Fibroblast of the conjunctiva (primary cell): ENCODE measurements around the gene ZMAT2.
"Not testable (repeated sequence)": the region's sequence is repeated elsewhere in the genome, so short reads cannot be mapped to it uniquely, and the experiment has no call there.

ENCODE experiments used
- DNase-seq: peaks from one replicate; pipeline ENCODE4 v3.0.0-alpha.2; 2010; ENCODE audit warnings: low read depth

The ZMAT2 gene

DNA sequence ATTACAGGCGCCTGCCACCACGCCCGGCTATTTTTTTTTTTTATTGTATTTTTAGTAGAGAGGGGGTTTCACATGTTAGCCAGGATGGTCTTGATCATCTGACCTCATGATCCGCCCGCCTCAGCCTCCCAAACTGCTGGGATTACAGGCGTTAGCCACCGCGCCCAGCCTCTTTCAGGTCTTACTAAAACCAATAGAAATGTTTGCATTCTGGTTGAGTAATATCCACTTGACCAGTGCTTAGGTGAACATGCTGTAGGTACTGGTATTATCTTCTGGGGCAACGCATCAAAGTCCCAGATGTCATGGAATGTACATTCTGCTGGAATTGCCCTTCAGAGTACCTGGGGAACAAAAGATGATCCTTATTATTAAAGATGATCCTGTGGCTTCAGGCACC lies 8.5 kb downstream of the ZMAT2 start:
- not testable (repeated sequence) for DNase-seq

DNA sequence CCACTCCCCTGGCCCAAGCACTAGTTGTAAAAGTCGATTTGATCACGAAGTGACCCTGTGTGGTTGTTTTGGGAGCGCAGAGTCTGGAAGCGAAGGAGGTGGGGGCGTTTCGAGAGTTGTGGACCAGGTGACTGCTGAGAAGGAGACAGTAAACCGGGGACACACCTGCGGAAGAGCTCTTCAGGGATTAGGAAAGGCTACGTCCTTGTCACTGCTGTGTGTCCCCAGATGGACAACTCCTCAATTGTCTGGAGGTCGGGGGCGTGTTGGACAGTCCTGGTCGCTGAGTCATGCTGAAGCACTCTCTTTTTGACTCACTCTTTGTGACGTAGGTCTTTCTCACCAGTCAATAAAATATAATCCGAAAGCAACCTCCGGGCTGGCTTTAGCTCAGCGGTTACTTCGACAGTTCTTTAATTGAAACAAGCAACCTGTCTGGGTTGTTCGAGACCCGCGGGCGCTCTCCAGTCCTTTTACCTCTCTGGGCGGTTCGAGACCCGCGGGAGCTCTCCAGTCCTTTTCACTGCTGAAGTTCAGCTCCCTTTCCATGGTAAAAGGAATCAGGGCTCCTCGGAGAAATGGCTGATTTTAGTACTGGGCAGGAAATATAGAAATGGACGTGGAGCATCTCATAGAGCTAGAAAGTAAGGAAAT lies 10.8 kb downstream of the ZMAT2 start:
- peak; percentile 98 for DNase-seq

DNA sequence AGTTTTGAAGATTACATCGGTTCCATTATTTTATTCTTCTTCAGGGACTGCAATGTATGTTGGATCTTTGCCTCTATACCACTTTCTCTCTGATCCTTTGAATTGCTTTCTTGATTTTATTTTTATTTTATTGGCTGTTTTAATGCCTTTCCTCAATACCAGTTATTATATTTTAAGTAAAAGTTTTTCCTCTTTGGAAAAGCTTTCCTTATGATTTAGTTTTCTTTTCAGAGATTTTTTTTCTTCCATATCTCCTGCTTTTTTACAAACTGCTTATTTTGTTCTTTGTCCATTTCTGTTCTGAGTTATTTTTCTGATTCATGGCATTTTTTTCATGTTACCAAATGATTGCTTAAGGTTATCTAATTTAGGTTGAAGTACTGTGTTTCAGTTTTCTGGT lies 11.5 kb downstream of the ZMAT2 start:
- DNase-seq: no peak

DNA sequence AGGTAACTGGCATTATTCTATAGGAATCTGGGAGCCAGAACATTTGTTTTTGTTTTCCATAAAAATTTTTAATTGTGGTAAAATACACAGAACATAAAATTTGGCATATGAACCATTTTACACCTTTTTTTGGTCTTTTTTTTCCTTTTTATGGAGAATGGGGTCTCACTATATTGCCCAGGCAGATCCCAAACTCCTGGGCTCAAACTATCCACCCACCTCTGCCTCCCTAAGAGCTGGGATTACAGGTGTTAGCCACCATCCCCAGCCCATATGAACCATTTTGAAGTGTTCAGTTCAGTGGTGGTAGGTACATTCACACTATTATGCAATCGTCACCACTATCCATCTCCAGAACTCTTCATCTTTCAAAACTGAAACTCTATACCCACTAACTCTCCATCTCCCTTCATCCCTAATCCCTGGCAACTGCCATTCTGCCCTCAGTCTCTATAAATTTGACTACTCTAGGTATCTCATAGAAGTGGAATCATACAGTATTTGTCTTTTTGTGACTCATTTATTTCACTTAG lies 13.4 kb downstream of the ZMAT2 start:
- no peak for DNase-seq

- DNase-seq: not testable (repeated sequence)
Measured at GRCh38 chr5:140716238-140716637, 16.0 kb downstream of the ZMAT2 start.

DNA sequence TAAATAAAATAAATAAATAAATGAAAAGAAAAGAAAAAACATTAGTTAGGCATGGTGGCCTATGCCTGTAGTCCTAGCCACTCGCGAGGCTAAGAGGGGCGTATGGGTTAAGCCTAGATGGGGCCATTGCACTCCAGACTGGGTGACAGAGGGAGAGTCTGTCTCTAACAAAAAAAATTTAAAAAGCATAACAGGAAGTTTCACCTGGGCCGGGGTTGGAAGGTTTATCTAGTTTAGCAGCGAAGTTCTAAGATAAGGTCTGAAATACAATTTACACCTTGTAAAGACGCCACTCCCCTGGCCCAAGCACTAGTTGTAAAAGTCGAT lies 18.0 kb downstream of the ZMAT2 start:
- no peak for DNase-seq

GRCh38 chr5:140720738-140721137 lies 20.5 kb downstream of the ZMAT2 start:
- DNase-seq: not testable (repeated sequence)

DNA sequence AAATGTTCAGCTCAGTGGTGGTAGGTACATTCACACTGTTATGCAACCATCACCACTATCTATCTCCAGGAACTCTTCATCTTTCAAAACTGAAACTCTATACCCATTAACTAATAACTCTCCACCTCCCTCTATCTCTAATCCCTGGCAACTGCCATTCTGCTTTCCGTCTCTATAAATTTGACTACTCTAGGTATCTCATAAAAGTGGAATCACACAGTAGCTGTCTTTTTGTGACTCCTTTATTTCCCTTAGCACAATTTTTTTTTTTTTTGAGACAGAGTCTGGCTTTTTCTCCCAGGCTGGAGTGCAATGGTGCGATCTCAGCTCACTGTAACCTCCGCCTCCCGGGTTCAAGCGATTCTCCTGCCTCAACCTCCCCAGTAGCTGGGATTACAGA lies 21.1 kb downstream of the ZMAT2 start:
- not testable (repeated sequence) for DNase-seq

DNA sequence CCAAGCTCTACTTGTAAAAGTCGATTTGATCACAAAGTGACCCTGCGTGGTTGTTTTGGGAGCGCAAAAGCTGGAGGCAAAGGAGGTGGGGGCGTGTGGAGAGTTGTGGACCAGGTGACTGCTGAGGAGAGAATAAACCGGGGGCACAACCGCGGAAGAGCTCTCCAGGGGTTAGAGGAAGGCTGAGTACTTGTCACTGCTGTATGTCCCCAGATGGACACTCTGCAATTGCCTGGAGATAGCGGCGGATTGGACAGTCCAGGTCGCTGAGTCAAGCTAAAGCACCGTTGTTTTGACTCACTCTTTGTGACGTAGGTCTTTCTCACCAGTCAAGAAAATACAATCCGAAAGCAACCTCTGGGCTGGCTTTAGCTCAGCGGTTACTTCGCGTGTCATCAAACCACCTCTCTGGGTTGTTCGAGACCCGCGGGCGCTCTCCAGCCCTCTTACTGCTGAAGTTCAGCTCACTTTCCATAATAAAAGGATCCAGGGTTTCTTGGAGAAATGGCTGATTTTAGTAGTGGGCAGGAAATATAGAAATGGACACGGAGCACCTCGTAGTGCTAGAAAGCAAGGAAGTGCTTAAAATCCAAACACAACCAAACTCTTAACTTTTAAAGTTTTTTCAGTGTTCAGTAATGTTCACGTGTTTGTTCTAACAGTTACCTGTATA lies 25.7 kb downstream of the ZMAT2 start:
- peak; percentile 89 for DNase-seq

DNA sequence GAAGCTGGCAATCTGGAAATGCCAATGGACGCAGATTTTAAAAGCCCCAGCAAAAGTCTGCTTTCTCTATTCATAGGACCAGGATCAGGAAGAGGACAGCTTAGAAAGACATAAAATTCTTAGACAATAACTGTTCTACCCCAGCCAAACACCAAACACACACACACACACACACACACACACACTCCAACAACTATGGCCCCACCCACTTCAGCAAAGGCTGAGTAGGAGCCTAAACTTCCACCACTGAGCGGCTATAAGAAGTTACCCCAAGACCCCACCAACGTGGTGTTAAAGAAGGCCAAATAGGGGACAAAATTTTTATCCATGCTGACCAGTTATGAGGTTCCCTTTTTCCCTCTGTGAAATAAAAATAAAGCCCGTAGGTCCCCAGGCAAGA lies 32.9 kb downstream of the ZMAT2 start:
- no peak for DNase-seq

DNA sequence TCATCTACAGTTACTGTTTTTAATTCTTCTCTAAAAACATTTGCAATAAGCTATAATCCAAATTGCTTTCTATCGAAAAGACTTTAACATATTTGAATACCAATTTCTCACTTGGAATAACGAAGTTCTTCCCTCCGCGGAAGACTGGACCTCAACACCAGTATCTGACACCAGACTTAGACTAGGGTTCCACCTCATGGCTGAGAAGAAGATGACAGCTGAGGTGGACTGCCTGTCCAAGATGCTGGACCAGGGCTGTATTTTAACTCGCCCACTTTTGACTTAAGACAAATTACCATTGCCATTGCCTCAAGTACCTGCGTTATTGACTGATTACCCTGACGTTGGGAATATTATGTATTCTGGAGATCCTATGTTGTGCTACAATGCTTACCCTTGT lies 34.1 kb downstream of the ZMAT2 start:
- no peak for DNase-seq

- no peak for DNase-seq
Measured at GRCh38 chr5:140737486-140737885, 37.2 kb downstream of the ZMAT2 start.

- no peak for DNase-seq
Measured at GRCh38 chr5:140741967-140742366, 41.7 kb downstream of the ZMAT2 start.

DNA sequence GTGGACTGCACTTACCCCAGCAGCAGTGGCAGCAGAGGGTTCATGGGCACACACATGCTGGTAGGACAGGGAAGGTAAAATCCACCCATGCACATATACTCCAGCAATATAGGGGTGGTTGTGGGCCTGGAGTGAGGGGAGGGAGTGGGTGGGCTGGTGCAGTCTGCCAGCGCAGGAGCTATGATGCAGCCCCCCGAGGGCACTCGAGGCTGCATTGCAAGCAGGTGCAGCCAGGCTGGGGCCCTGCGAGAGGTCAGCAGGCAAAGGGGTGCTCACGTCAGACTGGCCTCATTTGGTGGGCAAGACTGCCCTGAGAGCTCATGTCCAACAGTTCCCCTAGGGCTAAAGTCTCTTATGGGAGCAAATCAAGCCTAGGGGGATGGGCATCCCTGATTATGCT lies 53.3 kb downstream of the ZMAT2 start:
- DNase-seq: no peak
